ENCODE results near the gene NKX1-1. TPM values are rescaled to one million over a fixed set of nuclear protein-coding genes. Genes with fewer than 3 reads are reported as not detected.

The NKX1-1 gene
- total and polyA plus RNA-seq, 4 donors, result not detected

GRCh38 chr4:1376841-1377605, 29.2 kb downstream of the NKX1-1 start:
- no peaks in the 10 kb centered on the region for H3K9me3 ChIP-seq (ENCODE audit: control insufficient read depth in 4 of 4, insufficient read depth in 3 of 4, low read length in 3 of 4)
- DNase-seq (no peak), ATAC-seq (ENCODE audit: insufficient read depth, low FRiP score) (no peak)
- no peaks in the 10 kb centered on the region for H3K27me3 ChIP-seq (ENCODE audit: control insufficient read depth in 3 of 3, insufficient read depth in 3 of 3, low read length in 2 of 3)
- TF ChIP-seq CTCF (IDR thresholded peaks at IDR 0.05; ENCODE audit: control extremely low read depth, extremely low read depth), result no peak
- H3K9ac ChIP-seq (ENCODE audit: insufficient read depth in 1 of 2, low read length in 2 of 2), result no peak overlapping the region
- 93% methylated on average over 32 of the region's 32 CpGs for WGBS, 2 donors
- peaks cover 0 to 58% (median 4%) of the 10 kb centered on the region in 4 donors for H3K36me3 ChIP-seq (ENCODE audit: control insufficient read depth in 4 of 4, insufficient read depth in 4 of 4, low read length in 4 of 4)
- no peak overlapping the region for H3K4me3 ChIP-seq
- no peaks in the 10 kb centered on the region for H3K4me1 ChIP-seq (ENCODE audit: control insufficient read depth in 5 of 5, insufficient read depth in 5 of 5, low read length in 5 of 5)
- no peak overlapping the region for H3K27ac ChIP-seq (ENCODE audit: low read depth in 1 of 2, low read length in 1 of 2)

GRCh38 chr4:1376391-1376840, 29.8 kb downstream of the NKX1-1 start:
- Histone ChIP-seq H3K27me3 (ENCODE audit: control insufficient read depth in 3 of 3, insufficient read depth in 3 of 3, low read length in 2 of 3) (no peaks in the 10 kb centered on the region), H3K9me3 (ENCODE audit: control insufficient read depth in 4 of 4, insufficient read depth in 3 of 4, low read length in 3 of 4) (no peaks in the 10 kb centered on the region), H3K4me3 (no peak overlapping the region), H3K9ac (ENCODE audit: insufficient read depth in 1 of 2, low read length in 2 of 2) (no peak overlapping the region), H3K4me1 (ENCODE audit: control insufficient read depth in 5 of 5, insufficient read depth in 5 of 5, low read length in 5 of 5) (no peaks in the 10 kb centered on the region), H3K27ac (ENCODE audit: low read depth in 1 of 2, low read length in 1 of 2) (no peak overlapping the region), H3K36me3 (ENCODE audit: control insufficient read depth in 4 of 4, insufficient read depth in 4 of 4, low read length in 4 of 4) (peaks cover 0 to 56% (median 4%) of the 10 kb centered on the region in 4 donors)
- 91 to 94% methylated on average over 23 of the region's 23 CpGs for WGBS, 2 donors
- no peak for DNase-seq
- no peak for TF ChIP-seq CTCF (IDR thresholded peaks at IDR 0.05; ENCODE audit: control extremely low read depth, extremely low read depth)
- no peak for ATAC-seq (ENCODE audit: insufficient read depth, low FRiP score)

GRCh38 chr4:1375761-1376322, 30.4 kb downstream of the NKX1-1 start:
- no peak overlapping the region for H3K27ac ChIP-seq (ENCODE audit: low read depth in 1 of 2, low read length in 1 of 2)
- TF ChIP-seq CTCF (IDR thresholded peaks at IDR 0.05; ENCODE audit: control extremely low read depth, extremely low read depth), result no peak
- H3K27me3 ChIP-seq (ENCODE audit: control insufficient read depth in 3 of 3, insufficient read depth in 3 of 3, low read length in 2 of 3), result no peaks in the 10 kb centered on the region
- H3K9ac ChIP-seq (ENCODE audit: insufficient read depth in 1 of 2, low read length in 2 of 2), result no peak overlapping the region
- H3K36me3 ChIP-seq (ENCODE audit: control insufficient read depth in 4 of 4, insufficient read depth in 4 of 4, low read length in 4 of 4), result peaks cover 0 to 54% (median 4%) of the 10 kb centered on the region in 4 donors
- no peaks in the 10 kb centered on the region for H3K9me3 ChIP-seq (ENCODE audit: control insufficient read depth in 4 of 4, insufficient read depth in 3 of 4, low read length in 3 of 4)
- WGBS, 2 donors, result 89 to 93% methylated on average over 14 to 17 of the region's 17 CpGs
- no peak for ATAC-seq (ENCODE audit: insufficient read depth, low FRiP score)
- no peak overlapping the region for H3K4me3 ChIP-seq
- no peak for DNase-seq
- no peaks in the 10 kb centered on the region for H3K4me1 ChIP-seq (ENCODE audit: control insufficient read depth in 5 of 5, insufficient read depth in 5 of 5, low read length in 5 of 5)
